Peyer's patch (tissue), 4 donors: ENCODE measurements around the gene DDX39B.

Source experiments
- POLR2A ChIP-seq, 2 donors: fragments of 450-650 bp; IDR thresholded peaks; one replicate each; pipeline ENCODE4 v1.5.1; 2017; ENCODE audit warnings: antibody characterized with exemption in 2 of 2, mild to moderate bottlenecking in 2 of 2, moderate library complexity in 2 of 2
- TF ChIP-seq, protein P1 (sequence below), 6 experiments: fragments of 450-650 bp in 4 of 6; fragments of 200-600 bp in 2 of 6; sonication (generic) in 1 of 6; IDR thresholded peaks; one replicate each; pipeline ENCODE4 v1.5.1; 2017 to 2019; ENCODE audit warnings: antibody characterized with exemption in 6 of 6, mild to moderate bottlenecking in 3 of 6, moderate library complexity in 1 of 6

DNA sequence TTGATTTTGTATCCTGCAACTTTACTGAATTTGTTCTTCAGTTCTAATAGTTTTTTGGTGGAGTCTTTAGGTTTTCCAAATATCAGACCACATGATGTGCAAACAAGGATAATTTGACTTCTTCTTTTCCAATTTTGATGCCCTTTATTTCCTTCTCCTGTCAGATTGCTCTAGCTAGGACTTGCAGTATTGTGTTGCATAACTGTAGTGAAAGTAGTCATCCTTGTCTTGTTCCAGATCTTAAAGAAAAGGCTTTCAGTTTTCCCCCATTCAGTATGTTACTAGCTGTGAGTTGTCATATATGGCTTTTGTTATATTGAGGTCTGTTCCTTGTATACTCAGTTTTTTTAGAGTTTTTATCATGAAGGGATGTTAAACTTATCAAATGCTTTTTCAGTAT, 39.2 kb downstream of the DDX39B start:
- TF ChIP-seq, protein P1, sequence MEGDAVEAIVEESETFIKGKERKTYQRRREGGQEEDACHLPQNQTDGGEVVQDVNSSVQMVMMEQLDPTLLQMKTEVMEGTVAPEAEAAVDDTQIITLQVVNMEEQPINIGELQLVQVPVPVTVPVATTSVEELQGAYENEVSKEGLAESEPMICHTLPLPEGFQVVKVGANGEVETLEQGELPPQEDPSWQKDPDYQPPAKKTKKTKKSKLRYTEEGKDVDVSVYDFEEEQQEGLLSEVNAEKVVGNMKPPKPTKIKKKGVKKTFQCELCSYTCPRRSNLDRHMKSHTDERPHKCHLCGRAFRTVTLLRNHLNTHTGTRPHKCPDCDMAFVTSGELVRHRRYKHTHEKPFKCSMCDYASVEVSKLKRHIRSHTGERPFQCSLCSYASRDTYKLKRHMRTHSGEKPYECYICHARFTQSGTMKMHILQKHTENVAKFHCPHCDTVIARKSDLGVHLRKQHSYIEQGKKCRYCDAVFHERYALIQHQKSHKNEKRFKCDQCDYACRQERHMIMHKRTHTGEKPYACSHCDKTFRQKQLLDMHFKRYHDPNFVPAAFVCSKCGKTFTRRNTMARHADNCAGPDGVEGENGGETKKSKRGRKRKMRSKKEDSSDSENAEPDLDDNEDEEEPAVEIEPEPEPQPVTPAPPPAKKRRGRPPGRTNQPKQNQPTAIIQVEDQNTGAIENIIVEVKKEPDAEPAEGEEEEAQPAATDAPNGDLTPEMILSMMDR (IDR thresholded peaks at IDR 0.05), result no peak
- TF ChIP-seq POLR2A (IDR thresholded peaks at IDR 0.05), result no peak
